Activated naive CD4-positive, alpha-beta T cell treated with anti-CD3 and anti-CD28 coated beads, Interleukin-2, amount 50 U/mL, for 72 hours (primary cell): ENCODE measurements around the gene B3GNT8. TPM values are rescaled to one million over a fixed set of nuclear protein-coding genes. Genes with fewer than 3 reads are reported as not detected.

Experiments used
- ATAC-seq, 2 donors: fragments of 150-1000 bp; cut with Tn5 transposase; 2 replicates each; pipeline ENCODE4 v1.10.0; 2021; ENCODE audit warnings: mild to moderate bottlenecking in 2 of 2, moderate library complexity in 2 of 2
- DNase-seq, 2 donors: peaks; one replicate each; pipeline ENCODE4 v3.0.0; 2021 to 2022; ENCODE audit warnings: low spot score in 2 of 2
- H3K27ac Mint-ChIP-seq, 2 donors: one replicate each; pipeline ENCODE4 v1.8.0; 2022; ENCODE audit warnings: mild to moderate bottlenecking in 2 of 2, mixed read lengths in 2 of 2
- H3K36me3 Mint-ChIP-seq, 2 donors: one replicate each; pipeline ENCODE4 v1.8.0; 2022; ENCODE audit warnings: mixed read lengths in 2 of 2
- H3K9me3 Mint-ChIP-seq, 2 donors: one replicate each; pipeline ENCODE4 v1.8.0; 2022; ENCODE audit warnings: mixed read lengths in 2 of 2
- total RNA-seq, 2 donors: library from RNA; stranded (reverse); gene quantifications; one replicate each; pipeline ENCODE4 v1.2.3, GENCODE V29; 2022

B3GNT8 gene
- total RNA-seq, 2 donors from 2014 or later = 0.19 to 0.55 TPM

- DNase-seq = no peak
- Mint-ChIP-seq H3K36me3 (no peaks in the 10 kb centered on the region), H3K9me3 (no peaks in the 10 kb centered on the region), H3K27ac (no peak overlapping the region)
- peak in 1 of 2 donors; percentile 26 for ATAC-seq
Measured at GRCh38 chr19:41377977-41378709, 49.0 kb downstream of the B3GNT8 start.

DNA sequence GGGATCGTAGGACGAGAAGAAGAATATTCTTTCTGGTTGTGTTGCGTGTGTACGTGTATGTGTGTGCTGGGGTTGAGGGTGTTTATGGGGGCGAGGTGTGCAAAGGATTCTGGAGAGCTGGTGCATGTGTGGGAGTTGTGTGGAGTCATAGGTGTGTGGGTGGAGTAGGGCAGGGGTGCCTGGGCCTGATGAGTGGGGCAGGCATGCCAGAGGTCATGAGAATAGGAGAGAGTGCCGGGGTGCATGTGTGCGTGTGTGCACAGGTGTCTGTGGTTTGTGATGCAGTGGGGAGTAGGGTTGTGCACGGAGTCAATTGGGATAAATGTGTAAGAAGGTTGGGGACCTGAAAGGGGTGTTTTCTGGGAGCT is 50.2 kb downstream of the B3GNT8 start:
- DNase-seq (no peak), ATAC-seq (peak; percentile 72 to 73)
- peak overlapping the region; percentile 21 to 50 for H3K27ac Mint-ChIP-seq
- no peaks in the 10 kb centered on the region for H3K36me3 Mint-ChIP-seq
- no peaks in the 10 kb centered on the region for H3K9me3 Mint-ChIP-seq

GRCh38 chr19:41376241-41376997 is 50.8 kb downstream of the B3GNT8 start, which contains the start of gene TMEM91:
Gene TMEM91, plus strand, starts transcription at chr19:41376533. Its CDS starts 1,777 bp downstream, at chr19:41378310.
- peak; percentile 57 to 67 for ATAC-seq
- DNase-seq = no peak
- no peaks in the 10 kb centered on the region for H3K9me3 Mint-ChIP-seq
- H3K36me3 Mint-ChIP-seq = no peaks in the 10 kb centered on the region
- H3K27ac Mint-ChIP-seq = peak within 1 kb of the TSS; percentile 21 to 50

Other genes with a start within 250 kb of the B3GNT8 start
- 1 to 10 TPM in 1 of 2 donors, under 1 TPM in 1; 0.91 to 2.0 TPM for gene CYP2S1, start 234.2 kb downstream of the B3GNT8 start, total RNA-seq
- gene AXL, start 208.2 kb downstream of the B3GNT8 start, total RNA-seq = under 1 TPM in 1 of 2 donors, not detected in 1; 0.74 TPM
- gene HNRNPUL1, start 163.0 kb downstream of the B3GNT8 start, total RNA-seq = 100 to 1,000 TPM; 286 to 496 TPM
- gene CCDC97, start 117.2 kb downstream of the B3GNT8 start, total RNA-seq = 10 to 100 TPM; 24.7 to 43.1 TPM
- 100 to 1,000 TPM in 1 of 2 donors, 10 to 100 TPM in 1; 73.4 to 126 TPM for gene TGFB1, start 73.5 kb downstream of the B3GNT8 start, total RNA-seq
- 1 to 10 TPM; 4.7 to 7.8 TPM for gene B9D2, start 63.2 kb downstream of the B3GNT8 start, total RNA-seq
- gene TMEM91, start 50.8 kb downstream of the B3GNT8 start, total RNA-seq = 10 to 100 TPM in 1 of 2 donors, 1 to 10 TPM in 1; 8.2 to 11.0 TPM
- 10 to 100 TPM; 44.7 to 61.1 TPM for gene EXOSC5, start 30.0 kb downstream of the B3GNT8 start, total RNA-seq
- gene BCKDHA, start 29.6 kb downstream of the B3GNT8 start, total RNA-seq = 10 to 100 TPM; 19.8 to 27.2 TPM
- 10 to 100 TPM; 46.7 to 58.5 TPM for gene DMAC2, start 12.5 kb upstream of the B3GNT8 start, total RNA-seq
- gene ERICH4, start 15.8 kb upstream of the B3GNT8 start, total RNA-seq = not detected
- gene CEACAM21, start 148.8 kb upstream of the B3GNT8 start, total RNA-seq = 10 to 100 TPM; 24.7 to 40.7 TPM
- gene CEACAM4, start 199.7 kb upstream of the B3GNT8 start, total RNA-seq = not detected